ENCODE results near the gene FKBP5.

- TF ChIP-seq, protein P1, sequence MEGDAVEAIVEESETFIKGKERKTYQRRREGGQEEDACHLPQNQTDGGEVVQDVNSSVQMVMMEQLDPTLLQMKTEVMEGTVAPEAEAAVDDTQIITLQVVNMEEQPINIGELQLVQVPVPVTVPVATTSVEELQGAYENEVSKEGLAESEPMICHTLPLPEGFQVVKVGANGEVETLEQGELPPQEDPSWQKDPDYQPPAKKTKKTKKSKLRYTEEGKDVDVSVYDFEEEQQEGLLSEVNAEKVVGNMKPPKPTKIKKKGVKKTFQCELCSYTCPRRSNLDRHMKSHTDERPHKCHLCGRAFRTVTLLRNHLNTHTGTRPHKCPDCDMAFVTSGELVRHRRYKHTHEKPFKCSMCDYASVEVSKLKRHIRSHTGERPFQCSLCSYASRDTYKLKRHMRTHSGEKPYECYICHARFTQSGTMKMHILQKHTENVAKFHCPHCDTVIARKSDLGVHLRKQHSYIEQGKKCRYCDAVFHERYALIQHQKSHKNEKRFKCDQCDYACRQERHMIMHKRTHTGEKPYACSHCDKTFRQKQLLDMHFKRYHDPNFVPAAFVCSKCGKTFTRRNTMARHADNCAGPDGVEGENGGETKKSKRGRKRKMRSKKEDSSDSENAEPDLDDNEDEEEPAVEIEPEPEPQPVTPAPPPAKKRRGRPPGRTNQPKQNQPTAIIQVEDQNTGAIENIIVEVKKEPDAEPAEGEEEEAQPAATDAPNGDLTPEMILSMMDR (IDR thresholded peaks at IDR 0.05; ENCODE audit: extremely low read depth in 1 of 2, insufficient read depth in 1 of 2, low read depth in 1 of 2, low read length in 2 of 2): no peak
- no peak for TF ChIP-seq FOS (IDR thresholded peaks at IDR 0.05; ENCODE audit: borderline replicate concordance, insufficient read depth, low read length)
These were observed 138.3 kb downstream of the FKBP5 start for GRCh38 chr6:35550437-35550836.
